ENCODE data around the gene MGMT. TPM values are rescaled to one million over a fixed set of nuclear protein-coding genes. Genes with fewer than 3 reads are reported as not detected.

Gene MGMT
- total and polyA plus RNA-seq, 2 donors (not counting 3 experiments of a cell fraction or from before 2014, with no cell fraction given), result 15.0 to 15.2 TPM

- intact Hi-C loops (cut with micrococcal nuclease), result no loop called here
- FAIRE-seq, result no peak
These were observed 307.2 kb downstream of the MGMT start for GRCh38 chr10:129774082-129774735.

More at GRCh38 chr10:129774082-129774735, 307.2 kb downstream of the MGMT start:
- no peak overlapping the region for H3K9ac ChIP-seq (replicated peaks; ENCODE audit: extremely low read depth, insufficient read depth, low read length)
- H3K27me3 ChIP-seq (ENCODE audit: control insufficient read depth in 2 of 2, insufficient read depth in 2 of 2, low read length in 2 of 2), result no peaks in the 10 kb centered on the region
- no peak for TF ChIP-seq GATA2 (IDR thresholded peaks at IDR 0.05; ENCODE audit: insufficient read depth, insufficient read length, low read depth, low read length)
- no peak for TF ChIP-seq MAX (IDR thresholded peaks at IDR 0.05; ENCODE audit: insufficient read depth, insufficient read length)
- no peak for TF ChIP-seq POLR2A (IDR thresholded peaks at IDR 0.05; ENCODE audit: low read depth, low read length)
- no peak for TF ChIP-seq FOS (IDR thresholded peaks at IDR 0.05; ENCODE audit: borderline replicate concordance, insufficient read depth, low read length)
- no peak for TF ChIP-seq POLR2AphosphoS5 (IDR thresholded peaks at IDR 0.05; ENCODE audit: insufficient read depth, low read depth, low read length)
- no peak for TF ChIP-seq CTCF (IDR thresholded peaks at IDR 0.05; ENCODE audit: extremely low read depth in 1 of 2, insufficient read depth in 1 of 2, low read depth in 1 of 2, low read length in 2 of 2)
- no peak for TF ChIP-seq MYC (IDR thresholded peaks at IDR 0.05; ENCODE audit: low read depth, low read length)
- TF ChIP-seq JUN (IDR thresholded peaks at IDR 0.05; ENCODE audit: borderline replicate concordance, insufficient read depth, insufficient read length, low read depth), result no peak
- no peak for TF ChIP-seq EZH2 (IDR thresholded peaks at IDR 0.05; ENCODE audit: borderline replicate concordance, low read depth, low read length, severe bottlenecking)
- peaks cover 6% of the 10 kb centered on the region for H3K9me3 ChIP-seq (replicated peaks; ENCODE audit: control insufficient read depth, insufficient read depth, low read length)
- H3K9me1 ChIP-seq (replicated peaks; ENCODE audit: control insufficient read depth, extremely low read depth, insufficient read depth, low read length), result no peaks in the 10 kb centered on the region
- CTCF ChIA-PET, result no interaction called here
- DNase-seq (ENCODE audit: low read depth, low spot score), result no peak
- H3K4me1 ChIP-seq (ENCODE audit: control insufficient read depth, extremely low read depth, insufficient read depth, low read length), result no peaks in the 10 kb centered on the region
- H2AFZ ChIP-seq (ENCODE audit: low read depth, low read length), result no peak overlapping the region
- no peak overlapping the region for H3K4me2 ChIP-seq (ENCODE audit: insufficient read depth, low read length)
- no peaks in the 10 kb centered on the region for H3K79me2 ChIP-seq (ENCODE audit: control insufficient read depth, insufficient read depth, low read length)
- POLR2A ChIA-PET, result no interaction called here
- no peaks in the 10 kb centered on the region for H3K36me3 ChIP-seq (ENCODE audit: control insufficient read depth in 2 of 2, extremely low read depth in 1 of 2, insufficient read depth in 2 of 2, low read length in 2 of 2)
- H3K4me3 ChIP-seq (replicated peaks in 1 of 3; ENCODE audit: insufficient read depth in 1 of 3, low read depth in 1 of 3, low read length in 3 of 3), result no peak overlapping the region
- no peaks in the 10 kb centered on the region for H4K20me1 ChIP-seq (replicated peaks; ENCODE audit: control insufficient read depth, extremely low read depth, insufficient read depth, low read length)
- H3K27ac ChIP-seq (ENCODE audit: insufficient read depth, low read depth, low read length), result no peak overlapping the region
- no TSS peak for BruUV-seq (replicated peaks)
- dilution Hi-C loops (cut with MboI; ENCODE audit: extremely low pct_ligation_motif_present, low sequenced_read_pairs), result no loop called here
